ENCODE data around the gene NOS2. TPM values are rescaled to one million over a fixed set of nuclear protein-coding genes. Genes with fewer than 3 reads are reported as not detected.
"Not testable (repeated sequence)": the region's sequence is repeated elsewhere in the genome, so short reads cannot be mapped to it uniquely, and the experiment has no call there.

The NOS2 gene
- polyA plus RNA-seq (2013, experiment 1 of 2), result not detected
- not detected for polyA plus RNA-seq (2013, experiment 2 of 2)

DNA sequence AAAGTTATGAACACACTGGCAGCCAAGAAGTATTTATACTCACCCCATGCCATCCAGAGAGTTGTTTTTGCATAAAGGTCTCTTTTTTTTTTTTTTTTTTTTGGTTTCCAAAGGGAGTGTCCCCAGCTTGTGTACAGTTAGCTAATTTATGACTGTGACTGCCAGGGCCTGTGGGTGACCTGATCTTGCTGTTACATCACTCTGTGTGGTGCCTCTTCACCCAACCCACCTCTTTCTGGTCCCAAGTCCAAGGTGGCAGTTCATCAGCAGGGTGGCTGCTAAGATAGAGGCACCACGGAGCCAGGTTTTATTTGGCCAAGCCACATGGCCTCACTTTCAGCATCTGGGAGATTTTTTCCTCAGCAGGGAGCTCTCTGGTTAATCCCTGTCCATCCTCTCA is at the start of gene NOS2:
Gene NOS2, minus strand, starts transcription at position 8 of the 400 bp plus-strand sequence. CDS start 1,720 bp downstream, outside the sequence.
- no peak within 1 kb of the TSS for H3K4ac ChIP-seq (ENCODE audit: low read depth in 1 of 2, low read length in 2 of 2)
- no peak within 1 kb of the TSS for H3K4me2 ChIP-seq (ENCODE audit: low read length, poor library complexity, severe bottlenecking)
- H2AFZ ChIP-seq (ENCODE audit: low read depth, low read length), result no peak within 1 kb of the TSS
- H4K8ac ChIP-seq (ENCODE audit: low read length), result no peak within 1 kb of the TSS
- DNase-seq, result no peak
- H2BK12ac ChIP-seq (ENCODE audit: low read length in 2 of 2), result no peak within 1 kb of the TSS
- no peak within 1 kb of the TSS for H2BK5ac ChIP-seq (ENCODE audit: low read depth, low read length, poor library complexity, severe bottlenecking)
- no peak within 1 kb of the TSS for H2AK5ac ChIP-seq (ENCODE audit: low read length, severe bottlenecking)
- no peak within 1 kb of the TSS for H3K9ac ChIP-seq (ENCODE audit: low read length)
- no peak within 1 kb of the TSS for H3K23ac ChIP-seq (ENCODE audit: low read length in 2 of 2)
- H3K27ac ChIP-seq (ENCODE audit: low read length, poor library complexity, severe bottlenecking), result no peak within 1 kb of the TSS
- no peak within 1 kb of the TSS for H4K91ac ChIP-seq (ENCODE audit: low read length)
- H3K79me1 ChIP-seq (replicated peaks; ENCODE audit: low read length, poor library complexity, severe bottlenecking), result no peaks in the 10 kb centered on the region
- no peaks in the 10 kb centered on the region for H3K9me3 ChIP-seq (ENCODE audit: control insufficient read depth, low read length)
- H3K14ac ChIP-seq (ENCODE audit: low read length in 2 of 2), result no peak within 1 kb of the TSS
- no peak within 1 kb of the TSS for H2BK15ac ChIP-seq (ENCODE audit: low read depth, poor library complexity, severe bottlenecking)
- H3K27me3 ChIP-seq (ENCODE audit: control insufficient read depth in 1 of 2, insufficient read depth in 1 of 2, low read length in 2 of 2), result peaks cover 55 to 57% of the 10 kb centered on the region in 2 experiments
- peaks cover under 1% of the 10 kb centered on the region for H3K4me1 ChIP-seq (ENCODE audit: control insufficient read depth, insufficient read depth, low read depth, low read length)
- no peak within 1 kb of the TSS for H3K4me3 ChIP-seq (ENCODE audit: insufficient read depth in 1 of 2, low read depth in 1 of 2, low read length in 2 of 2)
- H3K18ac ChIP-seq (ENCODE audit: low read depth in 1 of 2, low read length in 2 of 2), result no peak within 1 kb of the TSS
- WGBS, result 0% methylated on average over 1 of the region's 1 CpG
- H2BK120ac ChIP-seq (ENCODE audit: low read depth, low read length), result no peak within 1 kb of the TSS
- H3K36me3 ChIP-seq (ENCODE audit: control insufficient read depth in 1 of 2, insufficient read depth in 2 of 2, low read depth in 1 of 2, low read length in 2 of 2), result no peaks in the 10 kb centered on the region

GRCh38 chr17:27849474-27850185 is 49.3 kb upstream of the NOS2 start:
- no peak overlapping the region for H3K23ac ChIP-seq (ENCODE audit: low read length in 2 of 2)
- H3K9ac ChIP-seq (ENCODE audit: low read length), result no peak overlapping the region
- H3K4me1 ChIP-seq (ENCODE audit: control insufficient read depth, insufficient read depth, low read depth, low read length), result no peaks in the 10 kb centered on the region
- H2AK5ac ChIP-seq (ENCODE audit: low read length, severe bottlenecking), result no peak overlapping the region
- no peak overlapping the region for H3K27ac ChIP-seq (ENCODE audit: low read length, poor library complexity, severe bottlenecking)
- H3K4me2 ChIP-seq (ENCODE audit: low read length, poor library complexity, severe bottlenecking), result no peak overlapping the region
- WGBS, result 67% methylated on average over 7 of the region's 9 CpGs
- no peak overlapping the region for H2BK12ac ChIP-seq (ENCODE audit: low read length in 2 of 2)
- H3K9me3 ChIP-seq (ENCODE audit: control insufficient read depth, low read length), result no peaks in the 10 kb centered on the region
- no peaks in the 10 kb centered on the region for H3K36me3 ChIP-seq (ENCODE audit: control insufficient read depth in 1 of 2, insufficient read depth in 2 of 2, low read depth in 1 of 2, low read length in 2 of 2)
- no peak overlapping the region for H3K18ac ChIP-seq (ENCODE audit: low read depth in 1 of 2, low read length in 2 of 2)
- H3K4me3 ChIP-seq (ENCODE audit: insufficient read depth in 1 of 2, low read depth in 1 of 2, low read length in 2 of 2), result no peak overlapping the region
- peaks cover 11 to 22% of the 10 kb centered on the region in 2 experiments for H3K27me3 ChIP-seq (ENCODE audit: control insufficient read depth in 1 of 2, insufficient read depth in 1 of 2, low read length in 2 of 2)
- no peak overlapping the region for H2AFZ ChIP-seq (ENCODE audit: low read depth, low read length)
- H2BK120ac ChIP-seq (ENCODE audit: low read depth, low read length), result no peak overlapping the region
- no peak for DNase-seq
- no peak overlapping the region for H3K4ac ChIP-seq (ENCODE audit: low read depth in 1 of 2, low read length in 2 of 2)
- H4K91ac ChIP-seq (ENCODE audit: low read length), result no peak overlapping the region
- H2BK5ac ChIP-seq (ENCODE audit: low read depth, low read length, poor library complexity, severe bottlenecking), result no peak overlapping the region
- H4K8ac ChIP-seq (ENCODE audit: low read length), result no peak overlapping the region
- no peak overlapping the region for H3K14ac ChIP-seq (ENCODE audit: low read length in 2 of 2)
- H3K79me1 ChIP-seq (replicated peaks; ENCODE audit: low read length, poor library complexity, severe bottlenecking), result no peaks in the 10 kb centered on the region
- no peak overlapping the region for H2BK15ac ChIP-seq (ENCODE audit: low read depth, poor library complexity, severe bottlenecking)

- no peak overlapping the region for H4K91ac ChIP-seq (ENCODE audit: low read length)
- no peak overlapping the region for H4K8ac ChIP-seq (ENCODE audit: low read length)
- H3K9ac ChIP-seq (ENCODE audit: low read length), result no peak overlapping the region
- H3K14ac ChIP-seq (ENCODE audit: low read length in 2 of 2), result no peak overlapping the region
- 87% methylated on average over 2 of the region's 3 CpGs for WGBS
- no peaks in the 10 kb centered on the region for H3K36me3 ChIP-seq (ENCODE audit: control insufficient read depth in 1 of 2, insufficient read depth in 2 of 2, low read depth in 1 of 2, low read length in 2 of 2)
- no peak overlapping the region for H2BK12ac ChIP-seq (ENCODE audit: low read length in 2 of 2)
- H2BK5ac ChIP-seq (ENCODE audit: low read depth, low read length, poor library complexity, severe bottlenecking), result no peak overlapping the region
- H2AK5ac ChIP-seq (ENCODE audit: low read length, severe bottlenecking), result no peak overlapping the region
- H2AFZ ChIP-seq (ENCODE audit: low read depth, low read length), result no peak overlapping the region
- H2BK15ac ChIP-seq (ENCODE audit: low read depth, poor library complexity, severe bottlenecking), result no peak overlapping the region
- no peak overlapping the region for H3K18ac ChIP-seq (ENCODE audit: low read depth in 1 of 2, low read length in 2 of 2)
- no peak overlapping the region for H3K23ac ChIP-seq (ENCODE audit: low read length in 2 of 2)
- H3K4me2 ChIP-seq (ENCODE audit: low read length, poor library complexity, severe bottlenecking), result no peak overlapping the region
- no peaks in the 10 kb centered on the region for H3K4me1 ChIP-seq (ENCODE audit: control insufficient read depth, insufficient read depth, low read depth, low read length)
- H3K79me1 ChIP-seq (replicated peaks; ENCODE audit: low read length, poor library complexity, severe bottlenecking), result no peaks in the 10 kb centered on the region
- no peak overlapping the region for H3K4ac ChIP-seq (ENCODE audit: low read depth in 1 of 2, low read length in 2 of 2)
- H3K4me3 ChIP-seq (ENCODE audit: insufficient read depth in 1 of 2, low read depth in 1 of 2, low read length in 2 of 2), result no peak overlapping the region
- peaks cover 11 to 22% of the 10 kb centered on the region in 2 experiments for H3K27me3 ChIP-seq (ENCODE audit: control insufficient read depth in 1 of 2, insufficient read depth in 1 of 2, low read length in 2 of 2)
- no peak overlapping the region for H3K27ac ChIP-seq (ENCODE audit: low read length, poor library complexity, severe bottlenecking)
- no peak for DNase-seq
- no peak overlapping the region for H2BK120ac ChIP-seq (ENCODE audit: low read depth, low read length)
- no peaks in the 10 kb centered on the region for H3K9me3 ChIP-seq (ENCODE audit: control insufficient read depth, low read length)
These were observed 48.6 kb upstream of the NOS2 start for GRCh38 chr17:27848931-27849330.

DNA sequence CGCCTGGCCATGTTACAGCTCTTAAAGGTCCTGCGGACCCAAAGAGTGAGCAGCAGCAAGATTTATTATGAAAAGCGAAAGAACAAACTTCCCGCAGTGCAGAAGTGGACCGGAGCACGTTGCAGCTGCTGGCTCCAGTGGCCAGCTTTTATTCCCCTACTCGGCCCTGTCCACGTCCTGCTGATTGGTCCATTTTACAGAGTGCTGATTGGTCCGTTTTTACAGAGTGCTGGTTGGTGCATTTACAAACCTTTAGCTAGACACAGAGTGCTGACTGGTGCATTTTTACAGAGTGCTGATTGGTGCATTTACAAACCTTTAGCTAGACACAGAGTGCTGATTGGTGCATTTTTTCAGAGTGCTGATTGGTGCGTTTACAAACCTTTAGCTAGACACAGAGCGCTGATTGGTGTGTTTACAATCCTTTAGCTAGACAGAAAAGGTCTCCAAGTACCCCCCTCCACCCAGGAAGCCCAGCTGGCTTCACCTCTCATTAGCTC is 46.5 kb upstream of the NOS2 start:
- not testable (repeated sequence) for H3K27me3 ChIP-seq (ENCODE audit: control insufficient read depth in 1 of 2, insufficient read depth in 1 of 2, low read length in 2 of 2); H3K4me3 ChIP-seq (ENCODE audit: insufficient read depth in 1 of 2, low read depth in 1 of 2, low read length in 2 of 2); H2BK12ac ChIP-seq (ENCODE audit: low read length in 2 of 2); H3K4me2 ChIP-seq (ENCODE audit: low read length, poor library complexity, severe bottlenecking); H2BK120ac ChIP-seq (ENCODE audit: low read depth, low read length); H2AFZ ChIP-seq (ENCODE audit: low read depth, low read length); H3K18ac ChIP-seq (ENCODE audit: low read depth in 1 of 2, low read length in 2 of 2); H3K79me1 ChIP-seq (replicated peaks; ENCODE audit: low read length, poor library complexity, severe bottlenecking); H3K9me3 ChIP-seq (ENCODE audit: control insufficient read depth, low read length); H2BK5ac ChIP-seq (ENCODE audit: low read depth, low read length, poor library complexity, severe bottlenecking); H2BK15ac ChIP-seq (ENCODE audit: low read depth, poor library complexity, severe bottlenecking); H3K23ac ChIP-seq (ENCODE audit: low read length in 2 of 2); H3K4ac ChIP-seq (ENCODE audit: low read depth in 1 of 2, low read length in 2 of 2); H3K4me1 ChIP-seq (ENCODE audit: control insufficient read depth, insufficient read depth, low read depth, low read length); H4K8ac ChIP-seq (ENCODE audit: low read length); H3K27ac ChIP-seq (ENCODE audit: low read length, poor library complexity, severe bottlenecking); H4K91ac ChIP-seq (ENCODE audit: low read length); H3K9ac ChIP-seq (ENCODE audit: low read length); H2AK5ac ChIP-seq (ENCODE audit: low read length, severe bottlenecking); DNase-seq; H3K36me3 ChIP-seq (ENCODE audit: control insufficient read depth in 1 of 2, insufficient read depth in 2 of 2, low read depth in 1 of 2, low read length in 2 of 2); H3K14ac ChIP-seq (ENCODE audit: low read length in 2 of 2)
- 78% methylated on average over 11 of the region's 11 CpGs for WGBS
